ENCODE data around the gene ZBTB21. TPM values are rescaled to one million over a fixed set of nuclear protein-coding genes. Genes with fewer than 3 reads are reported as not detected.
A peak's percentile ranks its signal among the peaks of the same experiment; 100 is the strongest.

The ZBTB21 gene
- total and polyA plus RNA-seq, 2 of the 8 experiments (the other 6 are each of a cell fraction or from before 2014, with no cell fraction given) = 3.9 to 17.8 TPM

GRCh38 chr21:42031816-42032215 lies 21.7 kb upstream of the ZBTB21 start:
- no peak overlapping the region for H3K27ac ChIP-seq (ENCODE audit: low read depth, low read length)
- H4K91ac ChIP-seq (replicated peaks; ENCODE audit: insufficient read length, low read length) = no peak overlapping the region
- H3K18ac ChIP-seq (ENCODE audit: extremely low read depth, low read length) = no peak overlapping the region
- H2BK15ac ChIP-seq (ENCODE audit: low read length) = no peak overlapping the region
- no peaks in the 10 kb centered on the region for H3K9me3 ChIP-seq (ENCODE audit: insufficient read depth in 2 of 2, low read depth in 1 of 2, low read length in 1 of 2)
- H3K4me1 ChIP-seq (replicated peaks in 1 of 4; ENCODE audit: control insufficient read depth in 3 of 4, insufficient read depth in 4 of 4, low read length in 3 of 4) = no peaks in the 10 kb centered on the region; a peak in 1 of 7 replicates
- H3K23ac ChIP-seq (ENCODE audit: insufficient read length) = no peak overlapping the region
- TF ChIP-seq JUND (IDR thresholded peaks at IDR 0.05; ENCODE audit: low read length) (no peak), HDAC6 (IDR thresholded peaks at IDR 0.05; ENCODE audit: low read depth, low read length) (no peak), GABPA (IDR thresholded peaks at IDR 0.05; ENCODE audit: borderline replicate concordance, insufficient read depth, low read length) (no peak), TCF12 (IDR thresholded peaks at IDR 0.05; ENCODE audit: low read depth, low read length) (no peak), CEBPB (IDR thresholded peaks at IDR 0.05; ENCODE audit: low read depth, low read length) (no peak), TAF1 (IDR thresholded peaks at IDR 0.05; ENCODE audit: low read depth, low read length) (no peak), SP2 (IDR thresholded peaks at IDR 0.05; ENCODE audit: low read length) (no peak), YY1 (IDR thresholded peaks at IDR 0.05; ENCODE audit: low read depth, low read length) (no peak)
- TF ChIP-seq, protein P1, sequence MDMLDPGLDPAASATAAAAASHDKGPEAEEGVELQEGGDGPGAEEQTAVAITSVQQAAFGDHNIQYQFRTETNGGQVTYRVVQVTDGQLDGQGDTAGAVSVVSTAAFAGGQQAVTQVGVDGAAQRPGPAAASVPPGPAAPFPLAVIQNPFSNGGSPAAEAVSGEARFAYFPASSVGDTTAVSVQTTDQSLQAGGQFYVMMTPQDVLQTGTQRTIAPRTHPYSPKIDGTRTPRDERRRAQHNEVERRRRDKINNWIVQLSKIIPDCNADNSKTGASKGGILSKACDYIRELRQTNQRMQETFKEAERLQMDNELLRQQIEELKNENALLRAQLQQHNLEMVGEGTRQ (IDR thresholded peaks at IDR 0.05; ENCODE audit: low read length) = no peak
- no peak overlapping the region for H2BK12ac ChIP-seq (ENCODE audit: low read depth, low read length)
- H3K14ac ChIP-seq (ENCODE audit: insufficient read length) = no peak overlapping the region
- H3K23me2 ChIP-seq (ENCODE audit: low read depth, low read length) = peaks cover 8% of the 10 kb centered on the region; the same call in 1 of the 2 replicates
- CTCF ChIA-PET (ENCODE audit: partially characterized antibody) = interaction anchor here (0.7 to 1.9 kb wide), 2 partner anchors 31 to 215 kb away, joined by 3 to 4 read pairs; no protein-coding TSS in a partner anchor
- POLR2A ChIA-PET (ENCODE audit: partially characterized antibody) = no interaction called here
- H3K4me2 ChIP-seq (ENCODE audit: insufficient read depth in 1 of 2, low read depth in 2 of 2, low read length in 2 of 2) = no peak overlapping the region
- no peak overlapping the region for H3K4ac ChIP-seq (replicated peaks; ENCODE audit: insufficient read length, low read depth, low read length)
- FAIRE-seq (no peak), DNase-seq (ENCODE audit: low read depth in 1 of 2, low spot score in 2 of 2) (no peak)
- H4K20me1 ChIP-seq (replicated peaks in 1 of 2; ENCODE audit: control insufficient read depth in 1 of 2, insufficient read depth in 2 of 2, low read length in 2 of 2) = peaks cover 0 to 5% of the 10 kb centered on the region in 2 experiments
- no peak overlapping the region for H2AK5ac ChIP-seq (ENCODE audit: low read depth, low read length)
- H3K4me3 ChIP-seq (ENCODE audit: extremely low read depth in 1 of 4, insufficient read depth in 2 of 4, low read depth in 3 of 4, low read length in 4 of 4) = no peak overlapping the region
- H2BK5ac ChIP-seq (ENCODE audit: low read depth, low read length) = no peak overlapping the region
- H2BK20ac ChIP-seq (ENCODE audit: low read length) = no peak overlapping the region
- no peaks in the 10 kb centered on the region for H3K36me3 ChIP-seq (ENCODE audit: control insufficient read depth in 2 of 4, insufficient read depth in 4 of 4, low read length in 3 of 4)
- no peak overlapping the region for H4K5ac ChIP-seq (ENCODE audit: insufficient read length, low read depth, low read length)
- no peak overlapping the region for H3K56ac ChIP-seq (replicated peaks; ENCODE audit: insufficient read length, low read depth, low read length)
- H3K79me1 ChIP-seq (ENCODE audit: low read depth, low read length) = no peaks in the 10 kb centered on the region
- H3K79me2 ChIP-seq (ENCODE audit: control insufficient read depth in 1 of 2, insufficient read depth in 2 of 2, low read length in 2 of 2) = no peaks in the 10 kb centered on the region
- 90% methylated on average over 4 of the region's 4 CpGs; no CpG with 5 or more reads in 1 of the 2 experiments for WGBS, 2 experiments (ENCODE audit: extremely low coverage in 1 of 2, insufficient coverage in 1 of 2, insufficient read length in 1 of 2, insufficient replicate concordance in 2 of 2, low coverage in 1 of 2, low lambda C conversion rate in 2 of 2, missing lambda C conversion rate in 1 of 2)
- H2AFZ ChIP-seq (ENCODE audit: low read length) = peak overlapping the region; percentile 92; the same call in 1 of the 2 replicates
- H2BK120ac ChIP-seq (replicated peaks; ENCODE audit: low read depth, low read length) = no peak overlapping the region
- H3K27me3 ChIP-seq (replicated peaks in 1 of 4; ENCODE audit: control insufficient read depth in 3 of 4, extremely low read depth in 1 of 4, insufficient read depth in 3 of 4, low read length in 3 of 4) = no peaks in the 10 kb centered on the region; a peak in 1 of 7 replicates
- peak overlapping the region; percentile 41 for H4K8ac ChIP-seq (ENCODE audit: extremely low read depth, insufficient read depth, low read length)
- no peak overlapping the region for H3K9ac ChIP-seq (replicated peaks in 1 of 4; ENCODE audit: extremely low read depth in 1 of 4, low read depth in 3 of 4, low read length in 3 of 4)
